Measurements from ENCODE around the gene ELOVL6.
"Not testable (repeated sequence)": the region's sequence is repeated elsewhere in the genome, so short reads cannot be mapped to it uniquely, and the experiment has no call there.

ELOVL6 gene, protein sequence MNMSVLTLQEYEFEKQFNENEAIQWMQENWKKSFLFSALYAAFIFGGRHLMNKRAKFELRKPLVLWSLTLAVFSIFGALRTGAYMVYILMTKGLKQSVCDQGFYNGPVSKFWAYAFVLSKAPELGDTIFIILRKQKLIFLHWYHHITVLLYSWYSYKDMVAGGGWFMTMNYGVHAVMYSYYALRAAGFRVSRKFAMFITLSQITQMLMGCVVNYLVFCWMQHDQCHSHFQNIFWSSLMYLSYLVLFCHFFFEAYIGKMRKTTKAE

DNA sequence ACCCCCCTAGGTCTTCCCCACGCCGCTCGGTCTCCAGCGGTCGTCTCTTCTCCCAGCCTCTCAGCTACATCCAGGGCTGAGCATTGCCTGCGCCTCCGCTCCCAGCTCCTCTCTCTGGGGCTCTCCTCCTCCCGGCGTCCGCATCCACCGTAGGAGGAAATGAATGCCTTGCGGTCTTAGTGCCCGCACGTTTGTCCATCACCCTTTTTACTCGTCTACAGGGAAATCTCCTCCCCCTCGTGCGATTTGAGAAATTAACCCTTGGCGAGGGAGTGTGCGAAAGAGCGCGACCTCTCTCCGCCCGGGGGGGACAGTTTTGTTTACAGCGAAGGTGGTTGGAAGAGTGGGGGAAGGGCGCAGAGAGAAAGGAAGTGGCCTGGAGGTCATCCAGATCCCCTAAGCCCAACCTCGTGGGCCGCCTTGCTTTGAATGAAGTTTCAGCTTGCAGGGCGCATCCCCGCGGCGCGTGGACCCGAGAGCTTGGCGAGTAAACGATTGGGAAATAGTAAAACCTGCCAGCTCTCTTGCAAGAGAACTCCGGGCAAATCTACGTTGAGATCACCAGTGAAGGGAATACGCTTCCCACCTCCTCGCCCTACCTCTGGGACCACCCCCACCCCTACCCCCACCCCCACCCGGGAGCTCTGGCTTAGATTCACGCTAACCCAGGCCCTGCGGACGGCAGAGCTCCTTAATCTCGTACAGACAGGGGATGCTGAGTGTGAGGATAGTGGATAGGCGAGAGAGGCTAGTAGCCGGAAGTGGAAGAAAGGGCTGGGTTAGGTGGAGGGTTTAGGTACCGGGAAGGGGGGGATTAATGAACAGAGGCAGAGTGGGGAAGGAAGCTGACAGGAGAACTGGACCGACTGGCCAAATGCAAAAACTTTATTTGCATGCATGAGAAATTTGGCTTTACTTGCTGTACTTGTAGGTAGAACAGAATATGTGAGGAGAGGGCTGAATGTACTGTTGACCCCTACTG is at the start of gene ELOVL6:
Gene ELOVL6 (minus strand): TSS at position 181 of the 982 bp plus-strand sequence. CDS start 280 bp downstream, outside the sequence.
- DNase-seq = no peak

DNA sequence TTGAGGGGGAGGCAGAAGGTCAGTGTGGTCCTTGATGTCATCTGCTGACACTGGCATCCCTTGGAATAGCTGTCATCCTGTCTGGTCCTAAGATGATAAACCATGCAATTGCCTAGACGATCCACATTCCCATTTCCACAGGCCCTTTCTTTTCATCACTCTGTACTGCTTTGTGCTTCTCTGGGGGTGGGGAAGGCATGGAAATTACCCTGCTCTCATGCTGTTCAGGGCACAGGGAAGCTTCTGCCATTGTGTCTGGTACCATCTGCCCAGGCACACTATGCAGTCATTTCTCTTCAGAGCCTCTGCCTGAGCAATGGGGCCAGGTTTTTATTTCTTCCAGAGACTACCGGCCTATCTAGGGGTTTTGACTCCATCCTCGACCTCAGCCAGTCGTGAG is 49.7 kb upstream of the ELOVL6 start:
- no peak for DNase-seq

DNA sequence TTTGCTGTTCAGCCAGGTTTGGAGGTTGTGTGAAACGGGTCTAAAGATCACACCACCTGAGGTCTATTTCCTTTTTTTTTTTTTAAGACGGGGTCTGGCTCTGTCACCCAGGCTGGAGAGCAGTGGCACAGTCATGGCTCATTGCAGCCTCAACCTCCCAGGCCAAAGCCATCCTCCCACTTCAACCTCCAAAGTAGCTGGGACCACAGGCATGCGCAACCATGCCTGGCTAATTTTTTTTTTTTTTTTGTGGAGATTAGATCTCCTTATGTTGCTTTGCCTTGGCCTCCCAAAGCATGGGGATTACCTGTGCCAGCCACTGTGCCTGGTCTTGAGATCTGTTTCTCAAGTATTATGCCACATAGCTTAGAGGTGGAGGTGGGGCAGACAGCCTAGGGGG is 49.2 kb upstream of the ELOVL6 start:
- DNase-seq = no peak

DNA sequence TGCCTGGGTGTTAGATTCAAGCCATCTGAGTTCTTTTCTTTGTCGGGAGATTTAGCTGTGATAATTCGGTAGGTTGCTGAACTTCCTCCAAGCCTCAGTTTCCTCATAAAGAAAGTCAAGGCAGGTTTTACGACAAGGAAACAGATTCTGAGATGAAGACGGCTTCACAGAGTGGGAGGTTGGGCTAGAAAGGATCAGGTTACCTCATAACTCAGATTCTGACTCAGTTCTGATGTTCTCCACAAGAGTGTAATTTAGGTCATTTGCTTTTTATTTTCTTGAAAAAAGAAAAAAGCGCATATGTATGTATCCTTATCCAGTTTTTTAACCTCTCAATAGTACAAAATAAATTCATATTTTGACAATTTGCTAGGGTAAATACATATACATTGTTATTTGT is 47.2 kb upstream of the ELOVL6 start:
- no peak for DNase-seq

DNA sequence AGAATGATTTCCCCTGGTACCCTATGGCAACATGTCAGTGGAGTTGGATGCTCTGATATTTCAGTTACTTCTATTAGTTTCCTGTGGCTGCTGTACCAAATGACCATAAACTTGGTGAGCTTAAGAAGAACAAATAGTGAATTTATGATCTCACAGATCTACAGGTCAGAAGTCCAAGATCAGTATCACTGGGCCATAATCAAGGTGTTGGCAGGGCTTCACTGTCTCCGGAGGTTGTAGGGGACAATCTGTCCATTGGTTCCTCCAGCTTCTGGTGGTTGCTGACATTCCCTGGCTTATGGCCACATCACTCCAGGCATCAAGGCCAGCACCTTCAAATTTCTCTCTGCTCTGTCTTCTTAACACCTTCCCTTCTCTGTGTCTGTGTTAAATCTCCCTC is 37.9 kb upstream of the ELOVL6 start:
- no peak for DNase-seq

DNA sequence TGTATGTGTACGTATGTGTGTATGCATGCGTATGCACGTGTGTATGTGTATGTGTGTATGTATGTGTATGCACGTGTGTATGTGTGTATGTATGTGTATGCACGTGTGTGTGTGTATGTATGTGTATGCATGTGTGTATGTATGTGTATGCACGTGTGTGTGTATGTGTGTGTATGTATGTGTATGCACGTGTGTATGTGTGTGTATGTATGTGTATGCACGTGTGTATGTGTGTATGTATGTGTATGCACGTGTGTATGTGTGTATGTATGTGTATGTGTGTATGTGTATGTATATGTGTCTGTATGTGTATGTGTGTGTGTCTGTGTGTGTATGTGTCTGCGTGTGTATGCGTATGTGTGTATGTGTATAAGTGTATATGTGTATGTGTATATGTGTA is 35.2 kb upstream of the ELOVL6 start:
- not testable (repeated sequence) for DNase-seq

DNA sequence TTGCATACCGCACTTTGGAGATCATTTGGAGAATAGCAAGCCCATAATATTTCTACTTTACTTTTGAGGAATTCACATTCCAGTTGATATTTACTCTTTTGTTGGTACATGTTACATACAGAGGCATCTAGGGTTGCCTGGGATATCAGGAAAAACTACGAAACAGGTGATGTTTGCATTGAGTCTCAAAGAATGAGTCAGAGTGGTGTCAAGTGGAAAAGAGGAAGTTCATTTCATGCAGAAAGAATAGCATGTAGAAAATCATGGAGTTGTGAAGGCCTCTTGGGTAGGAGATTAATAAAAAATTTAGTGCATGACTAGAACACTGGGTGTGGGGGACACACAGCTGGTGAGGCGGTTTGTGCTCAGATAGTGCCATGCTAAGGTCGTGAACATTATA is 33.5 kb upstream of the ELOVL6 start:
- no peak for DNase-seq

DNA sequence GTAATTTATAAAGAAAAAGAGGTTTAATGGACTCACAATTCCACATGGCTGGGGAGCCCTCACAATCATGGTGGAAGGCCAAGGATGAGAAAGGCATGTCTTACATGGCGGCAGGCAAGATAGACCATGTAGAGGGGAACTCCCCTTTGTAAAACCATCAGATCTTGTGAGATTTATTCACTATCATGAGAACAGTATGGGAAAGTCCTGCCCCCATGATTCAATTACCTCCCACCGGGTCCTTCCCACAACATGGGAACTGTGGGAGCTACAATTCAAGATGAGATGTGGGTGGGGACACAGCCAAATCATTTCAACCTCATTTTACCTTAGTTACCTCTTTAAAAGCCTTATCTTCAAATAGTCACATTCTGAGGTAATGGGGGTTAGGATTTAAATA is 30.9 kb upstream of the ELOVL6 start:
- DNase-seq = no peak

DNA sequence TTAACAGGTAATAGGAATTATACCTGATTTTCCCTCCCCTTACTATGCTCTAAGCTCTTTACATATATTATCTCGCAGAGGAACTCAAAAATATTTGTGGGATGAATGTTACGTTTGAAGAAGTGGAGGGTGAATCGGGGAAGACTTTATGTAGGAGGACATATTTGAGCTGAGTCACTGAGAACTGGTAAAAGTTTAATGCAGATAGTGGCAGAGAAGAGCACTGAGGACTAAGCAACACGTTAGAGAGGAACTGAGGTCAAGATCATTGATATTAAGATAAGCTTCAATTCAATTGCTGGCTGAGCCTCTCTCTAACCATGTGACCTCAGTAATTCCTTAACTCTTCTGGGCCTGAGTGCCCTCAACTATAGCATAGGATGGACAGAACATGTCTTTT is 26.4 kb upstream of the ELOVL6 start:
- no peak for DNase-seq

DNA sequence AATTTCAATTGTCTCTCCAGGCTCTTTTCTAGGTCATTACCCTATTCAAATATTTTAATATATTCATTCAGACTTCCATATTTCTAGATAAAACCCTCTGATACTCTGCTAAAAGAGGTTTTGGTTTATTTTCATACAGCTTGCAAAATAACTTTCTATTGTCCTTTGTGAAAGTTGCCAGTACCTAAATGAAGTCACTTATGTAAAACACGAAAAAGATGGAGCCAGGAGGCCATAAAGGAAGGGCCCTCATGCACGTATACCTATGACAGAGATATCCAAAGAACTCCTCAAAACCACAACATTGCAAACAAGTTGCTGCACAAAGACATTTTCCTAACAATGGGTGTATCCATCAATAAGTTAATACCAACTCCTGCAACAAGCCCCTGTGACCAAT is 25.7 kb upstream of the ELOVL6 start:
- DNase-seq = no peak

DNA sequence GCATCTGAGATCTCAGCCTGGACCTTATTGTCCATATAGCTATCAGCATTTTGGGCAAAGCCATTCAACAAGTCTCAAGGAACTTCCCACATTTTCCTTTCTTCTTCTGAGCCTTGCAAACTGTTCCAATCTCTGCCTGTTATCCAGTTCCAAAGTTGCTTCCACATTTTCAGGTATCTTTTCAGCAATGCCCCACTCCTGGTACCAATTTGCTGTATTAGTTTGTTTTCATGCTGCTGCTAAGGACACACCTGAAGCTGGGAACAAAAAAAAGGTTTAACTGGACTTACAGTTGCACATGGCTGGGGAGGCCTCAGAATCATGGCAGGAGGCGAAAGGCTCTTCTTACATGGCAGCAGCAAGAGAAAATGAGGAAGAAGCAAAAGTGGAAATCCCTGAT is 20.5 kb upstream of the ELOVL6 start:
- DNase-seq = not testable (repeated sequence)

DNA sequence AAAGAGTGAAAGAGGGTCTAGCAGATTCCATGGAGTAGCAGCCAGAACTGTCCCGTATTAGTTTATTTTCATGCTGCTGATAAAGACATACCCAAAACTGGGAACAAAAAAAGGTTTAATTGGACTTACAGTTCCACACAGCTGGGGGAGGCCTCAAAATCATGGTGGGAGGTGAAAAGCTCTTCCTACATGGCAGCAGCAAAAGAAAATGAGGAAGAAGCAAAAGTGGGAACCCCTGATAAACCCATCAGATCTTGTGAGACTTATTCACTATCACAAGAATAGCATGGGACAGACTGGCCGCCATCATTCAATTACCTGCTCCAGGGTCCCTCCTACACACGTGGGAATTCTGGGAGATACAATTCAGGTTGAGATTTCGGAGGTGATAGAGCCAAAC is 18.8 kb upstream of the ELOVL6 start:
- DNase-seq = not testable (repeated sequence)

DNA sequence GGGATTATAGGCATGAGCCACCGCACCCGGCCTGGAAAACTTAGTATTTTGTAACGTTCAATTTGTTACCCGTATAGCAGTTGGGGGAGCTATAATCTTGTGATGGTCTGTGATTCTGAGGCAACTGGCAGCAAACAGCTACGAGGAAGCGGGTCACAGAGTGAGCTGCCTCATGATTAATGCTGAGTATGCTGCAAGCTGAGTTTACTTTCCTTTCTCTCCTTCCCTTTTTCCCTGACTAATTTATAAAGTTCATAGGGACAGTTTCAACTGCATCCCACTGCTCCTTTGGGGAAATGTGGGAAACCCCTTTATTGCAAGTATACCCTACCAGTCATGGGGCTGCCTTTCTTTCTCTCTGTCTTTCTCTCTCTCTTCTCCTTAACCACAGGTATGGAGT is 17.7 kb upstream of the ELOVL6 start:
- no peak for DNase-seq

DNA sequence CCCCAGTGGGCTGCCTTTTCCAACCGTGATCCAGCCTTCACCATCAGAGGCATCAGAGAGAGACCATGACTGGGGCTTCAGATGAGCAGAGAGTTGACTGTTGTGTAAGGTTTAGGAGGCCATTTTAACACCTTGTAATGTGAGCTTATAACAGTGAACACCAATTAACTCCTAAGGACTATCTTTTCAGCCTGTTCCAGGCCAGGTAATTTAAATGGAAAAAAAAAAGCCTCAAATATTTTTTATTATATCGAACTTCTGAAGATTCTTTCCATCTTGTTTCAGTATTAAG is 13.3 kb upstream of the ELOVL6 start:
- no peak for DNase-seq

DNA sequence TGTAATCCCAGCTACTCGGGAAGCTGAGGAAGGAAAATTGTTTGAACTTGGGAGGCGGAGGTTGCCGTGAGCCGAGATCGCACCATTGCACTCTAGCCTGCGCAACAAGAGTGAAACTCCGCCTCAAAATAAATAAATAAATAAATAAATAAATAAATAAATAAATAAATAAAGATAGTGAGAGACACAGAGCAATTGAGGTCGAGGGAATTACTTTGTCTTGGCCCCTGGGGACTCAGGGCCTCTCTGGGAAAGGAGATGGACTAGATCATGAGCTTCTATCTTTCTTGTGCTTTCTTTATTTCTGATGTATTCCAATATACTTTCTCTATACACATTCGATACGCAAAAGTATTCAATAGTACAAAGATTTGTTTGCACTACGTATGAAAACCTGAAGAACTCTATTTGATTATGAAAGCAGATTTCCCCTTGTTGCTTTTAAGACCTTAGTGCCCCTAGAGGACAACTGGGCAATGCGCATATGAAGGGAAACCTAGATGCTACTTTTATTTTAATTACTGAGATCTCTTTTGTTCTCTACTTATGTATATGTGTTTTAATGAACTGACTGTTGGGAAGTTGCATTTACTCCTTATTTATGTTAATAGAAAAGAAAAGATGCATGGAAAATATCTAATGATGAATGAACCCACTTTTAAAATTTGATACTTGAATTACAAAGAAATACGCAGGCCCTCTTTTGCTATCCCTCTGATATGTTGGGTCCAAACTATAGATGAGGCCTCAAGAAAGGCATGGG is 12.8 kb upstream of the ELOVL6 start:
- DNase-seq = no peak

DNA sequence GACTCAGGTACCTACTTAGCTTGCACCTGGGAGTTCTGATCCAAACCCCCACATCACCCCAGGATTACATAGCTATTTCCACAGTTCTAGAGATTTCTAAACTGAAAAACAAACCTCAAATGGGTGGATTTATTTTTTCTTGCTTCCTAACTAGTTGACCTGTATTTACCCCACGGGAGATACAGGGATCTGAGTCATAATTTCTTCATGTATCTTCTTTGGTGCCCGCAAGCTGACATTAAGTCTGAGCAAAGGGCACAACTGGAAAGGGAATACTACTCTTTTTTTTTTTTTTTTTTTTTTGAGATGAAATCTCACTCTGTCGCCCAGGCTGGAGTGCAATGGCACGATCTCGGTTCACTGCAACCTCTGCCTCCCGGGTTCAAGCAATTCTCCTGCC is 10.0 kb upstream of the ELOVL6 start:
- no peak for DNase-seq

DNA sequence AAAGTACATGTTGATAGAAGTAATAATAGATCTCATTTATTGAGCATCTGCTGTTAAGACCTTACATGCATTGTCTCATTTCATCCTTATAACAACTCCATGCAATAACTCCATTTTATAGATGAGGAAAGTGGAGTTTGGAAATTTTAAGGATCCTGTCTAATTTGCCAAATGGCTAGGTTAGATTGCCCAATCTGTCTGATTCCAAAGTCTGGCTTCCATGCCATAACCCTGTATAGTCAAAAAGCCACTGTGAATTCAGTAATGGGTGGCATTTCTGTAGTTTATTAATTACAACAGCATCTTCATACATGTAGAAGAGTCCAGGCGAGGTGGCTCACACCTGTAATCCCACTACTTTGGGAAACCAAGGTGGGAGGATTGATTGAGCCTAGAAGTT is 8.8 kb upstream of the ELOVL6 start:
- no peak for DNase-seq

DNA sequence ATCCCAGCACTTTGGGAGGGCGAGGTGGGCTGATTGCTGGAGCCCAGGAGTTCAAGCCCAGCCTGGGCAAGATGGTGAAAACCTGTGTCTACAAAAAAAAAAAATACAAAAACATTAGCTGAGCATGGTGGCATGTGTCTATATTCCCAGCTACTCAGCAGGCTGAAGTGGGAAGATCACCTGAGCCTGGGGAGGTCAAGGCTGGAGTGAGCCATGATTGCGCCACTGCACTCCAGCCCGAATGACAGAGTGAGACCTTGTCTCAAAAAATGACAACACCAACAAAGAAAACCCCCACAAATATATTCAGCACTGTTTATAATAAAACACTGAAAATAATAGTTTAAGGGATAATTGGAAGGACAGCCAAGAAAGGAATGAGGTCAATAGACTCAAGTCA is 3.6 kb upstream of the ELOVL6 start:
- DNase-seq = no peak

DNA sequence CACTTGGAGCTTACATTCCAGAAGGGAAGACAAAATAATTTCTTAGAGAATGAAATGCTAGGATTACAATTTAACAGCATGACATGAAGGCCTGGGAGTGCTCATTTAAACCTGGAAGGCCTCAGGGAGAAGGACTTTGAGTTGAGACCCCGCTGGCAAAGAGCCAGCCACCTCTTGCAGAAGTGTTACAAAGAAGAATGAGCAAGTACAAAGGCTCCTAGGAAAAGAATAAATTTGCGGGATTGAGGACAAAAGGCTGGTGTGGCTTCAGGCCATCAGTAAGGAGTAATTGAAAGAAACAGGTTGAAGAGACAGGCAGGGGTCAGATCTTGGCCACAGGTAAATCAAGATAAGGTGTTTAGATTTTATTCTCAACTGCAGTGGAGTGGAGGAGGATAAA is 3.1 kb upstream of the ELOVL6 start:
- no peak for DNase-seq

DNA sequence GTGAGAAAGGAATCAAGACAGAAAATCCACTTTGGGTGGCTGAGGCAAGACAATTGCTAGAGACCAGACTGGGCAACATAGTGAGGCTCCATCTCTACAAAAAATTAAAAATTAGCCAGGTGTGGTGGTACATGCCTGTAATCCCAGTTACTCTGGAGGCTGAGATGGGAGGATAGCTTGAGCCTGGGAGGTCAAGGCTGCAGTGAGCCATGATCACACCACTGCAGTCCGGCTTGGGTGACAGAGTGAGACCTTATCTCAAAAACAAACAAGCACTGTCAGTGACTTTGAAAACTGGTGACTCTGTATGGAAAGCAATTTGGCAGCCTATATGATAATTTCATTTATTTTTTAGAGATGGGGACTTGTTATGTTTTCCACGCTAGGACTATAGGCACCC is 2.3 kb upstream of the ELOVL6 start:
- DNase-seq = no peak

DNA sequence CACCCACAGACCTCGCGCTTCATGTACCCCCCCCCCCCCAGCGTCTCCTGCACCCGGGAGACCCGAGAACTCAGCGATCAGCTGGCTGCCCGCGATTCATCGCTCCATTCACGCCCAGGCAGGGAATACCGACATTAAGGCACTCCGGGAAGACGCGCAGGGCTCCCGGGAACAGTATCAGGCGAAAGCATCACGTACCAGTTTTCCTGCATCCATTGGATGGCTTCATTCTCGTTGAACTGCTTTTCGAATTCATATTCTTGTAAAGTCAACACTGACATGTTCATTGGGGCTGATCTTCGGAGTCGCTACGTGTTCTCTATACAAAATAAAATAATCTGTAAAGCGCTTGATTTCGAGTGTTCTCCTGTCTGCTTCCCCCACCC is 373 bp downstream of the ELOVL6 start:
- no peak for DNase-seq

DNA sequence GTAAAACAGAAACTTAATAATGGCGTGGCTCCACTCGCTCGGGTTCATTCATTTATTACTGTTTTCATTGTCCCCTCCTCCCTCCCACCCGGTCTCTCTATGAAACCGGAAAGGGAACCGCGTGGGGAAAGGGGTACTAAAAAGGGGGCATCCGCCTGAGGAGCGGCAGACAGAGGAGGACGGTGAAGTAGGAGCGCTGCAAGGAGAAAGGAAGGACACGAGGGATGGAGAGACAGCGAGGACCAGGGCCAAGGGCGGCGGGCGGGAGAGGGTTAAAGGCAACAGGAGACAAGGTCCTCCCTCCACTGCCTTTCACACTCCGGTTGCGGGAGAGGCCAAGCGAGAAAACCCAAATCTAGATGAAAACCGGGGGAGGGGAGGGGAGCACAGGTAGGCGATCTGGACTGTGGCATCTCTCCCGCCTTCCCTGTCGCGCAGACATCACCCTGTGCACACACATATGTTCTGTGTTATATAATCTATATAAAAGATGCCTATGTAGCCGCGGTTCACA is 829 bp downstream of the ELOVL6 start:
- no peak for DNase-seq

DNA sequence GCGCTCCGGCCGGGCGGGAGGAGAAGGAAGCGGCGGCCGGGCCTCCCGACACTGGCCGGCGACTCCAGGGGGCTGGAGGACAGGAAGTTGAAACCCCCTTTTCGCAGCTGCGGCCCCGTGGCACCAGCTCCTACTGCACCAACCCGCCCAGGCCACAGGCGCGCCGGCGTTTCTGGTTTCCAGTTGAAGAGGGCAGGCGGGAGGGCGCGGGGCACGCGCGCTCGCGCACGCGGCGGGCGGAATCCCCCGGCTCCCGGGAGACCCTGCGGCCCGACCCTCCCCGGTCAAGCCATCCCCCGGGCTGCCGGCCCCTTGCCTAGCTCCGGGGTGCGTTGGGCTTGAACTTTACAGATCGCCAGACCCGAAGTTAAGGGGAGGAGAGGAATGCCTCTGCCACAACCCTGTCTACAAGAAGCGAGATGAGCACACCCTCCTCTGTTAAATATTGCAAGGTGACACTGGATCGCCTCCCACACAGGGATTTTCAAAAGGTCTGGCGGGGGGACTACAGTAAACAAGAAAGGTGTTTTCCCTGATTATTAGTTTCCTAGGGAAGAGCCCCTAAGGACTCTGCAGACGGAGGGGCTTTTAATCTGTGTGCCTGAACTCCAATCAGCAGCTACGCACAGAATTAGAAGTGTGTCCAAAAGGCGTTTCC is 1.4 kb downstream of the ELOVL6 start:
- no peak for DNase-seq

Data from DMS 273 treated with DMSO at 0.1 percent for 48 hours (cell line).